Measurements from ENCODE around the gene MAS1L.

DNA sequence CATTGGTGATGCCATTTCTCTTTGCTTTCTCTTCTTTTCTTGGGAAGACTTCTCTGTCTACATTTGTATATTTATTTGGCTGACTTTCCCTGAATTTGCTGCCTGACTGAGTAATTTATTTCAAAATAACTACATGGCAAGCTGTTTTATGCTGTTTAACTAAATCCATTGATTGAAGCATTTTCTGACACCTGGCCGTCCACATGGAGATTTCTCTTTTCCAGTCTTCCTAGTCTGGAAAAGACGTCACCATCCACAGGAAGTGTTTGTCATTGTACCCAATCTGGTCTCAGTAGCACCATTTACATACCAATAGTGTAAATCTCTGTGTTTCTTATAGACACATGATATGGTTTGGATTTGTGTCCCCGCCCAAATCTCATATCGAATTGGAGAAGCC is 9.2 kb upstream of the MAS1L start:
- TF ChIP-seq CTCF (IDR thresholded peaks at IDR 0.05) (no peak), POLR2A (IDR thresholded peaks at IDR 0.05) (no peak)
